Raji (cell line): ENCODE measurements around the gene MEX3B.

Source experiments
- POLR2A ChIP-seq: IDR thresholded peaks from 2 replicates; pipeline ENCODE4 v1.6.1; 2011; ENCODE audit warnings: low read depth, low read length, control low read depth; ENCODE audit not compliant: insufficient read depth

The MEX3B gene

GRCh38 chr15:82058517-82059204 lies 12.8 kb upstream of the MEX3B start:
- TF ChIP-seq POLR2A: no peak

GRCh38 chr15:82058026-82058425 lies 12.2 kb upstream of the MEX3B start:
- TF ChIP-seq POLR2A: no peak

- TF ChIP-seq POLR2A: no peak
These were observed 11.4 kb upstream of the MEX3B start for GRCh38 chr15:82056958-82057823.

- TF ChIP-seq POLR2A: no peak
These were observed 6.9 kb upstream of the MEX3B start for GRCh38 chr15:82052751-82053150.

- TF ChIP-seq POLR2A: no peak
These were observed 5.8 kb upstream of the MEX3B start for GRCh38 chr15:82051664-82052063.

- no peak for TF ChIP-seq POLR2A
These were observed 3.0 kb upstream of the MEX3B start for GRCh38 chr15:82048811-82049210.

- no peak for TF ChIP-seq POLR2A
These were observed 1.9 kb upstream of the MEX3B start for GRCh38 chr15:82047453-82048400.

GRCh38 chr15:82046666-82047452 lies 1.0 kb upstream of the MEX3B start:
- peak; percentile 69; the same call in 1 of the 2 replicates for TF ChIP-seq POLR2A

GRCh38 chr15:82045179-82045891 lies 483 bp downstream of the MEX3B start:
- TF ChIP-seq POLR2A: no peak

- no peak for TF ChIP-seq POLR2A
These were observed 1.2 kb downstream of the MEX3B start for GRCh38 chr15:82044373-82045178.

GRCh38 chr15:82043796-82044372 lies 1.9 kb downstream of the MEX3B start:
- TF ChIP-seq POLR2A: no peak

- no peak for TF ChIP-seq POLR2A
These were observed 2.6 kb downstream of the MEX3B start for GRCh38 chr15:82043130-82043673.
